Colonic mucosa (tissue), 4 donors: ENCODE data around the gene DCBLD1. TPM values are rescaled to one million over a fixed set of nuclear protein-coding genes. Genes with fewer than 3 reads are reported as not detected.

Experiments used
- DNase-seq: peaks from one replicate; pipeline ENCODE4 v3.0.0-alpha.2; 2020
- H3K27ac ChIP-seq: fragments of 200-600 bp; one replicate; pipeline ENCODE4 v1.8.0; 2021
- H3K27me3 ChIP-seq: fragments of 200-600 bp; one replicate; pipeline ENCODE4 v1.8.0; 2021
- H3K36me3 ChIP-seq: fragments of 200-600 bp; one replicate; pipeline ENCODE4 v1.8.0; 2021
- H3K4me1 ChIP-seq: fragments of 200-600 bp; one replicate; pipeline ENCODE4 v1.8.0; 2021; ENCODE audit warnings: mild to moderate bottlenecking
- H3K4me3 ChIP-seq: fragments of 200-600 bp; one replicate; pipeline ENCODE4 v1.8.0; 2021
- H3K9ac ChIP-seq, 2 donors: one replicate each; pipeline ENCODE4 v1.7.0; 2013; ENCODE audit warnings: control low read depth in 2 of 2, low read depth in 2 of 2, low read length in 2 of 2
- H3K9me3 ChIP-seq: fragments of 200-600 bp; one replicate; pipeline ENCODE4 v1.8.0; 2021
- intact Hi-C: fragments of 100-400 bp; cut with DNase I; formaldehyde crosslinking; loops from one replicate; pipeline ENCODE4 v1.14.1; 2022
- total RNA-seq, 2 donors: library from RNA; stranded (reverse); fragmentation: NEBNext Ultra II Directional in 1 of 2; extraction: Animal tissue kit (Norgen Biotek cat#: 25700) in 1 of 2; gene quantifications; one replicate each; pipeline ENCODE4 v1.2.1, GENCODE V29; 2021
- TF ChIP-seq, protein P1 (sequence below): fragments of 200-600 bp; IDR thresholded peaks from one replicate; pipeline ENCODE4 v1.8.0; 2022; ENCODE audit warnings: antibody characterized with exemption, mild to moderate bottlenecking
- donor health status: healthy.
- donor health status: DM: no; HTN: no; CAD: no.
- donor health status: DM: no; HTN: no; CAD: no.

The DCBLD1 gene
- total RNA-seq, 2 donors from 2014 or later = 16.3 to 17.2 TPM

DNA sequence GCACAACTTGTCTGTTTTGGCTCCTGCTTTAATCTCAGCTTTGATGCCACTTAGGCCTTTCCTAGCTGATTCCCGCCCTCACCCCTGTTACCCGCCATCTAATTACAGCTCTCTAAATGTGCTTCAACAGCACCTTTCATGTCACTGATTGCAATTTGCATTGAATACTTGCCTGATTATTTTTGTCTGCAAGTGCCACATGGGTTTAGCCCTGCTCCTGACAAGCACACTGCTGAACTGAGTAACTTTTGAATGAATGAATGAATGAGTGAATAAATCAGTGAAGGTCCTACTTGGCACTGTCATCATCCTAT lies 591 bp upstream of the DCBLD1 start:
- peak overlapping the region; percentile 57 for H3K4me3 ChIP-seq
- peak overlapping the region; percentile 61 to 69 for H3K9ac ChIP-seq
- H3K36me3 ChIP-seq = no peaks in the 10 kb centered on the region
- peak; percentile 24 for DNase-seq
- intact Hi-C loops = no loop called here
- H3K27ac ChIP-seq = peak overlapping the region; percentile 87
- no peaks in the 10 kb centered on the region for H3K27me3 ChIP-seq
- H3K4me1 ChIP-seq = peaks cover 5% of the 10 kb centered on the region
- TF ChIP-seq, protein P1, sequence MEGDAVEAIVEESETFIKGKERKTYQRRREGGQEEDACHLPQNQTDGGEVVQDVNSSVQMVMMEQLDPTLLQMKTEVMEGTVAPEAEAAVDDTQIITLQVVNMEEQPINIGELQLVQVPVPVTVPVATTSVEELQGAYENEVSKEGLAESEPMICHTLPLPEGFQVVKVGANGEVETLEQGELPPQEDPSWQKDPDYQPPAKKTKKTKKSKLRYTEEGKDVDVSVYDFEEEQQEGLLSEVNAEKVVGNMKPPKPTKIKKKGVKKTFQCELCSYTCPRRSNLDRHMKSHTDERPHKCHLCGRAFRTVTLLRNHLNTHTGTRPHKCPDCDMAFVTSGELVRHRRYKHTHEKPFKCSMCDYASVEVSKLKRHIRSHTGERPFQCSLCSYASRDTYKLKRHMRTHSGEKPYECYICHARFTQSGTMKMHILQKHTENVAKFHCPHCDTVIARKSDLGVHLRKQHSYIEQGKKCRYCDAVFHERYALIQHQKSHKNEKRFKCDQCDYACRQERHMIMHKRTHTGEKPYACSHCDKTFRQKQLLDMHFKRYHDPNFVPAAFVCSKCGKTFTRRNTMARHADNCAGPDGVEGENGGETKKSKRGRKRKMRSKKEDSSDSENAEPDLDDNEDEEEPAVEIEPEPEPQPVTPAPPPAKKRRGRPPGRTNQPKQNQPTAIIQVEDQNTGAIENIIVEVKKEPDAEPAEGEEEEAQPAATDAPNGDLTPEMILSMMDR = no peak
- H3K9me3 ChIP-seq = no peaks in the 10 kb centered on the region

DNA sequence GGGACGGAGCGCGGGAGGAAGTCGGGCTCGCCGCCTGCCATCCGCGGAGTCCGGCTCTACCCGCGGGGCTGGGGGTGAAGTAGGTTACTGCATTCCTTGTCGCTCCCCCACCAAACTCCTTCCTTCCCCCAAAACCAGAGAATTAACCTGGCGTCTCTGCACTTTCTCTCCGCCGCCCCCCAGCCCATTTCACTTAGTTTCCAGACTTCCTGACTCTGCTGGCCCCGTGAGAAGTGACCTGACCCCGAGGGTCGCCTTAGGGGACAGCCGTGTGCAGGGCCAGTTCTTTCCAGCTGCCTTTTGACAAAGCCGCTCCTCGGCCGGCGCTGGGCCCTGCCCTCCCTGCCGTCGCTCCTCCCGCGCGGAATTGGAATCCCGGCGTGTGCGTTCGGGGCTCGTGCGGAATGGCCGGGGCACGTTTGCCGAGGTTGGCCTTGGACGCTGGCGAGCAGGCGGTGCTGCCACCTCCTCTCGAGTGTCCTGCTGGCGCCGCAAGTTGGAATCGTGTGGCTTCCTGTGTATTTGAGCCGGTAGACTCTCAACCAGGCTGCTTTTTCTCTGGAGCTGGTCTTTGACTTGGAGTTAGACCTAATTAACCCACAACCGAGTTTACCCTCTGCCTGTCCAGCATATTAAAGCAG lies 650 bp downstream of the DCBLD1 start:
- H3K36me3 ChIP-seq = no peaks in the 10 kb centered on the region
- H3K27ac ChIP-seq = peak overlapping the region; percentile 87
- TF ChIP-seq, protein P1 = no peak
- H3K4me1 ChIP-seq = peaks cover 5% of the 10 kb centered on the region
- H3K4me3 ChIP-seq = peak overlapping the region; percentile 57
- H3K27me3 ChIP-seq = no peaks in the 10 kb centered on the region
- peak overlapping the region; percentile 69 to 84 for H3K9ac ChIP-seq
- intact Hi-C loops = no loop called here
- H3K9me3 ChIP-seq = no peaks in the 10 kb centered on the region
- peak; percentile 68 for DNase-seq

DNA sequence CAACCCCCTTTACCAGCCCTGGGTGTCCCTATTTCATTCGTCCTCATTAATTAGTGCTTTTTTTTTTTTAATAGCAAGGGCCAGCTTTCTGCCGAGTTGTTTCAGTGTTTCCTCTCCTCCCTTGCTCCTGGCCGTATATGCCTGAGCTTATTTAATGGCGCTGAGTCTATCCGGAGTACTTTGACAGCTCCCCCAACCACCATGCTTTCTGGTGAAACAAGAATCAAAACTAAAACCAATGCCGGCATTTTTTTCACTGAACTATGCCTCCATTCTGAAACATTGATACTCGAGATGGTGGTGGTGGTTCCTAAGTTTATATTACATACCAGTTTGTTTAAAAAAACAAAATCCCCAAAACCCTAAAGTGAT lies 1.2 kb downstream of the DCBLD1 start:
- H3K36me3 ChIP-seq = no peaks in the 10 kb centered on the region
- peaks cover 5% of the 10 kb centered on the region for H3K4me1 ChIP-seq
- no peaks in the 10 kb centered on the region for H3K27me3 ChIP-seq
- peak overlapping the region; percentile 87 for H3K27ac ChIP-seq
- H3K9ac ChIP-seq = peak overlapping the region; percentile 69 to 84
- peak overlapping the region; percentile 57 for H3K4me3 ChIP-seq
- intact Hi-C loops = no loop called here
- no peaks in the 10 kb centered on the region for H3K9me3 ChIP-seq
- TF ChIP-seq, protein P1 = no peak
- DNase-seq = no peak

DNA sequence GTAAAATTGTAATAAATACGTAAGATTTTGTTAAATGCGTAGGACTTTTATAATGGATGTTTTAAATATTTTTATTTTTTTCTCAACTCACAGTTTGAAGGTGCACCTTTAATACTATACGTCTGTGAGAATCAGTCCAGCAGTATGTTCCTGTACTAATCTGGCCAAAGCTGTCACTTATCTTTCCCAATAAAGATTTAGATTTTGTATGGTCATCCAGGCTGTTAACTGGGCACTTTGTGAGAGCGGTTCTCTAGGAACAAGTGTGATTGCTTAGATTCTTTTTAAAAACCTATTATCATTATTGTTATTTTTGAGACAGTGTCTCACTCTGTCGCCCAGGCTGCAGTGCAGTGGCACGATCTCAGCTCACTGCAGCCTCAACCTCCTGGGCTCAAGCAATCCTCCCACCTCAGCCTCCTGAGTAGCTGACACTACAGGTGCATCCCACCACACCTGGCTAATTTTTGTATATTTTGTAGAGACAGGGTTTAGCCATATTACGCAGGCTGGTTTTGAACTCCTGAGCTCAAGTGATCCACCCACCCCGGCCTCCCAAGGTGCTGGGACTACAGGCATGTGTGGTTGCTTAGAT lies 1.7 kb downstream of the DCBLD1 start:
- peak overlapping the region in 1 of 2 donors; percentile 69 for H3K9ac ChIP-seq
- intact Hi-C loops = no loop called here
- no peak for DNase-seq
- peak overlapping the region; percentile 87 for H3K27ac ChIP-seq
- no peaks in the 10 kb centered on the region for H3K9me3 ChIP-seq
- TF ChIP-seq, protein P1 = no peak
- peak overlapping the region; percentile 57 for H3K4me3 ChIP-seq
- no peaks in the 10 kb centered on the region for H3K27me3 ChIP-seq
- H3K4me1 ChIP-seq = peaks cover 5% of the 10 kb centered on the region
- no peaks in the 10 kb centered on the region for H3K36me3 ChIP-seq

DNA sequence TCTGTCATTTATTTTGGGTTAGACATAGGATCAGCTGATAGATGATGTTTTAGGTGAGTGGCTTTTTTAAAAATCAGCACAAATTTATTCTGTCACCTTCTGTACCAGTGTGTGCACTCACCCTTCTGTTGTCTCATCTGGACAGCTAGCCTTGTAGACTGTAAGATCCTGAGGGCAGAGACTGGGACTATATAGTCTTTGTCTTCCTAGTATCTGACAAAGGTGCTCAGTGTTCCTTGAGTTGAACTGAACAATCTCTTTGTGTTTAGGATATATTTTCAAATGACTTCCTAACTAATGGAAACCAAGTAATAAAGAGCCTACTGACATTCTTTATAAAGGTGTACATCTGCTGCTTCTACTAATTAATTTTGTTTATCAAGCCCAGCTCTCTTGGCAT lies 3.0 kb downstream of the DCBLD1 start:
- H3K36me3 ChIP-seq = no peaks in the 10 kb centered on the region
- no peak for DNase-seq
- H3K27ac ChIP-seq = no peak overlapping the region
- intact Hi-C loops = no loop called here
- H3K27me3 ChIP-seq = no peaks in the 10 kb centered on the region
- peaks cover 5% of the 10 kb centered on the region for H3K4me1 ChIP-seq
- H3K9me3 ChIP-seq = no peaks in the 10 kb centered on the region
- H3K9ac ChIP-seq = no peak overlapping the region
- TF ChIP-seq, protein P1 = no peak
- no peak overlapping the region for H3K4me3 ChIP-seq
